ENCODE data around the gene GALNT15. TPM values are rescaled to one million over a fixed set of nuclear protein-coding genes. Genes with fewer than 3 reads are reported as not detected.

The GALNT15 gene
- total and polyA plus RNA-seq, 2 donors (not counting 1 experiment from before 2014, with no cell fraction given), result 10.7 to 37.7 TPM

- no peaks in the 10 kb centered on the region for H3K36me3 ChIP-seq (ENCODE audit: control insufficient read depth, insufficient read depth, low read length)
- no peak overlapping the region for H2AFZ ChIP-seq (ENCODE audit: low read length)
- no peak for TF ChIP-seq EZH2 (IDR thresholded peaks at IDR 0.05; ENCODE audit: low read length, missing control alignments)
- TF ChIP-seq, protein P1, sequence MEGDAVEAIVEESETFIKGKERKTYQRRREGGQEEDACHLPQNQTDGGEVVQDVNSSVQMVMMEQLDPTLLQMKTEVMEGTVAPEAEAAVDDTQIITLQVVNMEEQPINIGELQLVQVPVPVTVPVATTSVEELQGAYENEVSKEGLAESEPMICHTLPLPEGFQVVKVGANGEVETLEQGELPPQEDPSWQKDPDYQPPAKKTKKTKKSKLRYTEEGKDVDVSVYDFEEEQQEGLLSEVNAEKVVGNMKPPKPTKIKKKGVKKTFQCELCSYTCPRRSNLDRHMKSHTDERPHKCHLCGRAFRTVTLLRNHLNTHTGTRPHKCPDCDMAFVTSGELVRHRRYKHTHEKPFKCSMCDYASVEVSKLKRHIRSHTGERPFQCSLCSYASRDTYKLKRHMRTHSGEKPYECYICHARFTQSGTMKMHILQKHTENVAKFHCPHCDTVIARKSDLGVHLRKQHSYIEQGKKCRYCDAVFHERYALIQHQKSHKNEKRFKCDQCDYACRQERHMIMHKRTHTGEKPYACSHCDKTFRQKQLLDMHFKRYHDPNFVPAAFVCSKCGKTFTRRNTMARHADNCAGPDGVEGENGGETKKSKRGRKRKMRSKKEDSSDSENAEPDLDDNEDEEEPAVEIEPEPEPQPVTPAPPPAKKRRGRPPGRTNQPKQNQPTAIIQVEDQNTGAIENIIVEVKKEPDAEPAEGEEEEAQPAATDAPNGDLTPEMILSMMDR (conservative IDR thresholded peaks at IDR 0.05 in 1 of 2, IDR thresholded peaks at IDR 0.05 in 1 of 2; ENCODE audit: low read depth in 1 of 2, low read length in 2 of 2), result no peak
- H3K9me3 ChIP-seq (ENCODE audit: control insufficient read depth, insufficient read depth, low read depth, low read length), result no peaks in the 10 kb centered on the region
- peak overlapping the region; percentile 64 for H3K4me2 ChIP-seq (ENCODE audit: extremely low read depth, insufficient read depth, low read length)
- no peaks in the 10 kb centered on the region for H3K27me3 ChIP-seq (ENCODE audit: control insufficient read depth, insufficient read depth, low read length)
- H4K20me1 ChIP-seq (ENCODE audit: control insufficient read depth, extremely low read depth, insufficient read depth, low read length), result no peaks in the 10 kb centered on the region
- peak; percentile 16 to 37 for DNase-seq (ENCODE audit: low read depth in 2 of 2)
- no peak overlapping the region for H3K9ac ChIP-seq (ENCODE audit: insufficient read depth, low read length)
- H3K4me1 ChIP-seq (ENCODE audit: control insufficient read depth, extremely low read depth, insufficient read depth, low read length), result peaks cover 49% of the 10 kb centered on the region
- H3K4me3 ChIP-seq (replicated peaks in 1 of 4; ENCODE audit: control extremely low read depth in 1 of 4, insufficient read depth in 1 of 4, low read depth in 3 of 4, low read length in 4 of 4), result peak overlapping the region in 3 of 4 experiments; percentile 5 to 54 (median 52)
- H3K27ac ChIP-seq (ENCODE audit: insufficient read depth, low read length), result no peak overlapping the region
- no peaks in the 10 kb centered on the region for H3K79me2 ChIP-seq (ENCODE audit: control insufficient read depth, insufficient read depth, low read length)
These were observed 2.0 kb downstream of the GALNT15 start for GRCh38 chr3:16176391-16177030.

GRCh38 chr3:16177382-16177781 lies 2.9 kb downstream of the GALNT15 start:
- Histone ChIP-seq H3K27me3 (ENCODE audit: control insufficient read depth, insufficient read depth, low read length) (no peaks in the 10 kb centered on the region), H2AFZ (ENCODE audit: low read length) (no peak overlapping the region), H3K4me2 (ENCODE audit: extremely low read depth, insufficient read depth, low read length) (no peak overlapping the region), H3K36me3 (ENCODE audit: control insufficient read depth, insufficient read depth, low read length) (no peaks in the 10 kb centered on the region), H3K4me1 (ENCODE audit: control insufficient read depth, extremely low read depth, insufficient read depth, low read length) (peaks cover 52% of the 10 kb centered on the region), H3K4me3 (replicated peaks in 1 of 4; ENCODE audit: control extremely low read depth in 1 of 4, insufficient read depth in 1 of 4, low read depth in 3 of 4, low read length in 4 of 4) (peak overlapping the region in 2 of 4 experiments; percentile 52 to 54), H3K9ac (ENCODE audit: insufficient read depth, low read length) (no peak overlapping the region), H4K20me1 (ENCODE audit: control insufficient read depth, extremely low read depth, insufficient read depth, low read length) (no peaks in the 10 kb centered on the region), H3K9me3 (ENCODE audit: control insufficient read depth, insufficient read depth, low read depth, low read length) (no peaks in the 10 kb centered on the region), H3K79me2 (ENCODE audit: control insufficient read depth, insufficient read depth, low read length) (no peaks in the 10 kb centered on the region), H3K27ac (ENCODE audit: insufficient read depth, low read length) (no peak overlapping the region)
- no peak for TF ChIP-seq EZH2 (IDR thresholded peaks at IDR 0.05; ENCODE audit: low read length, missing control alignments)
- TF ChIP-seq, protein P1 (conservative IDR thresholded peaks at IDR 0.05 in 1 of 2, IDR thresholded peaks at IDR 0.05 in 1 of 2; ENCODE audit: low read depth in 1 of 2, low read length in 2 of 2), result no peak
- no peak for DNase-seq (ENCODE audit: low read depth in 2 of 2)

DNA sequence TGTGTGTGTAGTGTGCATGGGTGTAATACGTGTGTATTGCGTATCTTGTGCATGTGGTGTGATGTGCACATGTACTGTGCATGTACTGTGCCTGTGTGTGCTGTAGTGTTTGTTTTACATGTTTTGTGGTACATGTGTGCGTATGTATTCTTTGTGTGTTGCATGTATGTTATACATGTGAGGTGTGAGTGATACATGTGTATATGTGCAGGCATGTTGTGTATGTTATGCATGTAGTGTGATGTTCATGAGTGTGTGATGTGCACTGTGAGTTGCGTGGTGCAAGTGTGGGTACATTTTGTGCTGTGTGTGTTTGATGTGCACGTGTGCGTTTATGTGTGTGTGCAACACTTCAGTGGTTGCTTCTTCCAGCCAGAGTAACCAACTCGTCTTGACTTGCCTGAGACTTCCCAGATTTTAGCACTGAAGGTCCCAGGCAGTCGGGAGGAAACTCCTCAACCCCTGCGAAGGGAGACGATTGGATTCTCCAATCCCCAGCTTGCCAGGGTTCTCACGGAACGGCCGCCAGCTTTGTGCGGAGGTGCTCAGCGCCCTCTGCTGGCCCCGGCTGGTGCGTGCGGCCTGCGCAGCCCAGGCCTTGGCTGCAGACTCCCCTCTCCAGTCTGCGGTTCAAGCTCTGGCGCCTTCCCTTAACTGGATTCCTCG lies 3.6 kb downstream of the GALNT15 start:
- DNase-seq (ENCODE audit: low read depth in 2 of 2), result peak; percentile 87 to 90
- TF ChIP-seq EZH2 (IDR thresholded peaks at IDR 0.05; ENCODE audit: low read length, missing control alignments), result no peak
- TF ChIP-seq, protein P1 (conservative IDR thresholded peaks at IDR 0.05 in 1 of 2, IDR thresholded peaks at IDR 0.05 in 1 of 2; ENCODE audit: low read depth in 1 of 2, low read length in 2 of 2), result peak; percentile 94 to 98
- Histone ChIP-seq H3K27me3 (ENCODE audit: control insufficient read depth, insufficient read depth, low read length) (no peaks in the 10 kb centered on the region), H3K9ac (ENCODE audit: insufficient read depth, low read length) (no peak overlapping the region), H3K4me1 (ENCODE audit: control insufficient read depth, extremely low read depth, insufficient read depth, low read length) (peaks cover 54% of the 10 kb centered on the region), H4K20me1 (ENCODE audit: control insufficient read depth, extremely low read depth, insufficient read depth, low read length) (no peaks in the 10 kb centered on the region), H2AFZ (ENCODE audit: low read length) (peak overlapping the region; percentile 27), H3K4me2 (ENCODE audit: extremely low read depth, insufficient read depth, low read length) (peak overlapping the region; percentile 9), H3K27ac (ENCODE audit: insufficient read depth, low read length) (no peak overlapping the region), H3K4me3 (replicated peaks in 1 of 4; ENCODE audit: control extremely low read depth in 1 of 4, insufficient read depth in 1 of 4, low read depth in 3 of 4, low read length in 4 of 4) (peak overlapping the region in 2 of 4 experiments; percentile 52 to 54), H3K36me3 (ENCODE audit: control insufficient read depth, insufficient read depth, low read length) (no peaks in the 10 kb centered on the region), H3K9me3 (ENCODE audit: control insufficient read depth, insufficient read depth, low read depth, low read length) (no peaks in the 10 kb centered on the region), H3K79me2 (ENCODE audit: control insufficient read depth, insufficient read depth, low read length) (no peaks in the 10 kb centered on the region)

All from fibroblast of lung (primary cell).